GM19372 (cell line): ENCODE measurements around the gene TPBG.
"Not testable (repeated sequence)": the region's sequence is repeated elsewhere in the genome, so short reads cannot be mapped to it uniquely, and the experiment has no call there.

Source experiments
- ATAC-seq: cut with Tn5 transposase; IDR thresholded peaks from one replicate; pipeline ENCODE4 v1.9.1; 2021; ENCODE audit warnings: mild to moderate bottlenecking, low read depth, moderate library complexity; ENCODE audit not compliant: unreplicated experiment

Gene TPBG

GRCh38 chr6:82372656-82373055, 9.0 kb downstream of the TPBG start:
- no peak for ATAC-seq

DNA sequence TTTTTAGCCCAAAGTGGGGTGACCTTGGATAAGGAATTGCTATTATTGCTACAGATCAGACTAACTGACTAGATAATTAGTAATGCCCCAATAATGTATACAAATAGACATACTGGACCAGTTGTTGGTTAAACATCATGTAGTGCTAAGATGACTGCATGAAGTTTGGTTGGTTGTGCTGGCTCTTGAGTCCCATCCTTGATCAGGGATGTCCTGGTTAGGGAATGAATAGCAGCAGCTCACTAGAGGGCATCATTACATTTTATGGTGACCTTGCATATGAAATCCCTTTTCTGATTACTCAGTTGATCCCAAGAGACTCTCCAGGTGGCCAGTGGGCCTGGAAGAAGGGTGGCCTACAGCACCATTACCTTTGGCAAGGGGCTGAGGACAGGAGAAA, 10.9 kb downstream of the TPBG start:
- no peak for ATAC-seq

GRCh38 chr6:82376636-82377035, 13.0 kb downstream of the TPBG start:
- ATAC-seq = no peak

GRCh38 chr6:82380566-82381185, 17.1 kb downstream of the TPBG start:
- no peak for ATAC-seq

DNA sequence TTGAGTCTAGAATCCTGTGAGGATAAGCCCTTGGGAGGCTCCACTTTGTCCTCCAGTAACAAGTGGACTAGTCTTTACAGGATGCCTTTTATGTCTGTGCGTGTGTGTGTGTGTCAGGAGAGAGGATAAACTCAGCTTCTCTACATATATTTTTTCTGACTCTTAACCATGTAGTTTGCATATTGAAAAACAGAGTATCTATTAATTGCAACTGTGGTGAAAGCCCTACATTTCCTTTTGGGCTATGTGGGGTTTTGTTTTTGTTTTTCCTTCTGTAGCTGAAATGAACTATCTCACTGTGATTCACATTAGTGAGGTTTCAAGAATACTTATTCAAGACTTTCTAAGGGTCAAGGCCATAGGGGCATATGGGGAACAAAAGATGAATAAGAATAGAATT, 17.7 kb downstream of the TPBG start:
- ATAC-seq = peak; percentile 75

DNA sequence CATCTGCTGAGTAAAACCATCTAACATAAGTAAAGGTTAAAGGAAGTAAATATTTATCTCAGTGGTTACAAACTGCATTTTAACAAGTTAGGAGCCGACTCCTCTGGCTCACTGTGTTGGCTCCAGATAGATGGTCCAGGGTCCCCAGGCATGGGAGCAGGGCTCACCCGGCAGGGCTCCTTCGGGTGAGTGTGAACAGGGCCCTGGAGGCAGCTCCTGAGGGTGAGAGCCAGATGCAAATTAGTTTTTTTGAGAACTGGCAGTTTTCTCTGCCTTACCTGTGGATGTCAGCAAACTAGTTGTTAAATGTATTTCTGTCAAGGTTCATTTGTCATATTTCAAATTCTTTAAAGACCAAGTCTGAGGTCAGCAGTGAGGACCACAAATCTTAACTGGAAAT, 21.5 kb downstream of the TPBG start:
- no peak for ATAC-seq

DNA sequence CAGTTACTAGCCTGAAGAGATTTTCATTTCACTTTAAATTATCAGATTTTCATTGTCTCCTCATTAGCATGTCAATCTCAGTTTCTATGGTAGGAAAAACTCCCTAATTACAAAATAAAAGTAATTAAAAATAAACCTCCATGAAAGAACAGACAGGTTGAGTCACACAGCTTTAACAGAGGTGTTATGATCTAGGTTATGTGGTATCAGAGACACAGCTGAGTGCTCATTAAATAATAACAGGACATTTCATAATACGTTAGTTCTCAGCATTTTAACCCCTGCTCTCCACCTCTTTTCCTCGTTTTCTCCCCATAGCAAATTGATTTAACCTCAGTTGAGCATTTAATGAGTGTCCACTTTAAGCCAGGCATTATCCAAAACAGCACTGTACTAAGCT, 21.9 kb downstream of the TPBG start:
- no peak for ATAC-seq

- no peak for ATAC-seq
Measured at GRCh38 chr6:82385961-82386360, 22.3 kb downstream of the TPBG start.

DNA sequence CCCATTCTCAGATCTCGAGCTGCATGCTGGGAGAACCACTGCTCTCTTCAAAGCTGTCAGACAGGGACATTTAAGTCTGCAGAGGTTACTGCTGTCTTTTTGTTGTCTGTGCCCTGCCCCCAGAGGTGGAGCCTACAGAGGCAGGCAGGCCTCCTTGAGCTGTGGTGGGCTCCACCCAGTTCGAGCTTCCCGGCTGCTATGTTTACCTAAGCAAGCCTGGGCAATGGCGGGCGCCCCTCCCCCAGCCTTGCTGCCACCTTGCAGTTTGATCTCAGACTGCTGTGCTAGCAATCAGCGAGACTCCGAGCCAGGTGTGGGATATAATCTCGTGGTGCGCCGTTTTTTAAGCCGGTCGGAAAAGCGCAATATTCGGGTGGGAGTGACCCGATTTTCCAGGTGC, 31.2 kb downstream of the TPBG start:
- ATAC-seq = not testable (repeated sequence)

- no peak for ATAC-seq
Measured at GRCh38 chr6:82396964-82397751, 33.5 kb downstream of the TPBG start.

- no peak for ATAC-seq
Measured at GRCh38 chr6:82397962-82398692, 34.5 kb downstream of the TPBG start.

DNA sequence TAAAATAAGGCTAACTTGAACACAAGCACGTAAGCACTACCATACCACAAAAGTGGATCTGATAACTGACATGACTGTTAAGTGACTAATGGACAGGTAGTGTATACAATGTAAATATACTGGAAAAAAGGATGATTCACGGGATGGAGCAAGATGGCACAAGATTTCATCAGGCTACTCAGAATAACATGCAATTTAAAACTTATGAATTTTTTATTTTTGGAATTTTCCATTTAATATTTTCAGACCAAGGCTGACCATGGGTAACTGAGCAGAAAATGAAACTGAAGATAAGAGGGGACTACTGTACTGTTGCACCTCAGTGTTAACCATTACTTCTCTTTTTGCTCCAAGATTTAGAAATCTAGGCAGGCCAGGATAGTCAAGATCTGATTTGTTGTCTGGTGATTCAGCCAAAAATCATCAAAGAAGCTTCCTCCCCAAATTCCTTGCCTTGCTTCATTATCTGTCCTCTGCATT, 45.4 kb downstream of the TPBG start:
- ATAC-seq = no peak

GRCh38 chr6:82410151-82410648, 46.6 kb downstream of the TPBG start:
- ATAC-seq = no peak

GRCh38 chr6:82413868-82414267, 50.3 kb downstream of the TPBG start:
- ATAC-seq = no peak

GRCh38 chr6:82415820-82416219, 52.2 kb downstream of the TPBG start:
- no peak for ATAC-seq

DNA sequence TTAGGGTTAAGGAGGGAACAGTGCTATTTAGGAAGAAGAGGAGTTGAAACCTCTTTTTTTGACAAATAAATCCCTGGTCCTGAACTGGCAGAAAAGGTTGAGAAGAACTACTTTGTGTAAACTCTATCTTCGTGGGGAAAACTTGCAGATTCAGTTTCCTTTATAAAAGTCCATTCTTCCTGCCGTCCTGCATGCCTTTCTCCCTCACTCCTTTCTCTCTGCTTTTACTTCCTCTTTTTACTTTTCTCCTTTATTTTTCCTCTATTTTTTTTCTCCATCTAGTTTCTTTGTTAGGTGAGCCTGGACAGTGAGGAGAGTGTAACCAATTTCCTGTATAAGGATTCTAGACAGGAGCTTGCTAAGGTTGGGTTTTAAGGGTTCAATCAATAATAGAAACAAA, 52.7 kb downstream of the TPBG start:
- no peak for ATAC-seq
